ENCODE results near the gene PSMC3IP.

DNA sequence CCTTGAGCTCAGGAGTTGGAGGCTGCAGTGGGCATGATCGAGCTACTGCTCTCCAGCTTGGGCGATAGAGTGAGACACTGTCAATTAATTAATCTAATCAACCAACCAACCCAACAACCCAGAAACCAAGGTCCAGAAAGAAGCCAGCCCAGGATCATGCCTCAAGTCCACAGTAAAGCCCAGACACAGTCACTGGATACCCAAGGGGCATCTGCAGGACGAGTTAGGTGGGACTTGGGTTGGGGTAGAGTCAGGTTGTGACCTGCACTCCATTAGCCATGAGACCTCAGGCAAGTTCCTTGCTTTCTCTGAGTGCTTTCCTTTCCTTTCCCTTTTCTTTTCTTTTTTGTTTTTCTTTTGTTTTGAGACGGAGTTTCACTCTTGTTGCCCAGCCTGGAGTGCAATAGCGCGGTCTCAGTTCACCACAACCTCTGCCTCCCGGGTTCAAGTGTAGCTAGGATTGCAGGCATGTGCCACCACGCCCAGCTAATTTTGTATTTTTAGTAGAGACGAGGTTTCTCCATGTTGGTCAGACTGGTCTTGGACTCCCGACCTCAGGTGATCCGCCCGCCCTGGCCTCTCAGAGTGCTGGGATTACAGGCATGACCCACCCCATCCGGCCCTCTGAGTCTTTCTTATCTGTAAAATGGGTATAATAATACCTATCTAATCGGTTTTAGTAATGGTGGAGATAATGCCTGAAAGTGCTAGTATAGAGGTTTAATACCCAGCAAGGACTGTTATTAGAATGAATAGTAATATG lies 28.4 kb downstream of the PSMC3IP start:
- TF ChIP-seq, protein P1, sequence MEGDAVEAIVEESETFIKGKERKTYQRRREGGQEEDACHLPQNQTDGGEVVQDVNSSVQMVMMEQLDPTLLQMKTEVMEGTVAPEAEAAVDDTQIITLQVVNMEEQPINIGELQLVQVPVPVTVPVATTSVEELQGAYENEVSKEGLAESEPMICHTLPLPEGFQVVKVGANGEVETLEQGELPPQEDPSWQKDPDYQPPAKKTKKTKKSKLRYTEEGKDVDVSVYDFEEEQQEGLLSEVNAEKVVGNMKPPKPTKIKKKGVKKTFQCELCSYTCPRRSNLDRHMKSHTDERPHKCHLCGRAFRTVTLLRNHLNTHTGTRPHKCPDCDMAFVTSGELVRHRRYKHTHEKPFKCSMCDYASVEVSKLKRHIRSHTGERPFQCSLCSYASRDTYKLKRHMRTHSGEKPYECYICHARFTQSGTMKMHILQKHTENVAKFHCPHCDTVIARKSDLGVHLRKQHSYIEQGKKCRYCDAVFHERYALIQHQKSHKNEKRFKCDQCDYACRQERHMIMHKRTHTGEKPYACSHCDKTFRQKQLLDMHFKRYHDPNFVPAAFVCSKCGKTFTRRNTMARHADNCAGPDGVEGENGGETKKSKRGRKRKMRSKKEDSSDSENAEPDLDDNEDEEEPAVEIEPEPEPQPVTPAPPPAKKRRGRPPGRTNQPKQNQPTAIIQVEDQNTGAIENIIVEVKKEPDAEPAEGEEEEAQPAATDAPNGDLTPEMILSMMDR (IDR thresholded peaks at IDR 0.05), result no peak
- no peak for TF ChIP-seq USF2 (CRISPR knock-in tag; IDR thresholded peaks at IDR 0.05)

Measured in WTC11 (cell line).